Hindlimb muscle (tissue), 1 donor: Measurements from ENCODE around the gene MAGI3. TPM values are rescaled to one million over a fixed set of nuclear protein-coding genes. Genes with fewer than 3 reads are reported as not detected.
A peak's percentile ranks its signal among the peaks of the same experiment; 100 is the strongest.

Source experiments
- DNase-seq: peaks from one replicate; pipeline ENCODE4 v3.0.0-alpha.2; 2013
- polyA plus RNA-seq: library from polyadenylated mRNA; unstranded; fragments of 120-200 nt; gene quantifications from one replicate; pipeline ENCODE4 v1.2.1, GENCODE V29; 2013; ENCODE audit not compliant: insufficient read length

The MAGI3 gene
- polyA plus RNA-seq: 16.4 TPM

- peak; percentile 98 for DNase-seq
These were observed at the start of gene MAGI3 for GRCh38 chr1:113389953-113390834. MAGI3 (plus strand) TSS chr1:113390515; CDS start chr1:113391034, 519 bp downstream.

- no peak for DNase-seq
These were observed 36.7 kb upstream of the MAGI3 start for GRCh38 chr1:113353580-113353979.

GRCh38 chr1:113363935-113364334, 26.4 kb upstream of the MAGI3 start:
- DNase-seq: no peak

- DNase-seq: no peak
These were observed 21.3 kb upstream of the MAGI3 start for GRCh38 chr1:113369040-113369439.

- no peak for DNase-seq
These were observed 20.6 kb upstream of the MAGI3 start for GRCh38 chr1:113369699-113370098.

GRCh38 chr1:113370868-113371267, 19.4 kb upstream of the MAGI3 start:
- no peak for DNase-seq

- DNase-seq: no peak
These were observed 17.8 kb upstream of the MAGI3 start for GRCh38 chr1:113372546-113372945.

GRCh38 chr1:113373644-113374043, 16.7 kb upstream of the MAGI3 start:
- no peak for DNase-seq

GRCh38 chr1:113375878-113376277, 14.4 kb upstream of the MAGI3 start:
- no peak for DNase-seq

- no peak for DNase-seq
These were observed 10.2 kb upstream of the MAGI3 start for GRCh38 chr1:113380075-113380474.

- DNase-seq: no peak
These were observed 2.2 kb upstream of the MAGI3 start for GRCh38 chr1:113388017-113388620.

GRCh38 chr1:113388621-113389358, 1.5 kb upstream of the MAGI3 start:
- DNase-seq: no peak

GRCh38 chr1:113389359-113389952, 859 bp upstream of the MAGI3 start:
- no peak for DNase-seq

GRCh38 chr1:113390871-113391648, 745 bp downstream of the MAGI3 start:
- DNase-seq: no peak

- no peak for DNase-seq
These were observed 1.4 kb downstream of the MAGI3 start for GRCh38 chr1:113391649-113392271.

- DNase-seq: no peak
These were observed 2.3 kb downstream of the MAGI3 start for GRCh38 chr1:113392541-113393128.

- DNase-seq: no peak
These were observed 3.9 kb downstream of the MAGI3 start for GRCh38 chr1:113394043-113394862.

- DNase-seq: no peak
These were observed 4.5 kb downstream of the MAGI3 start for GRCh38 chr1:113394863-113395259.

GRCh38 chr1:113396102-113396501, 5.8 kb downstream of the MAGI3 start:
- DNase-seq: no peak

- no peak for DNase-seq
These were observed 6.3 kb downstream of the MAGI3 start for GRCh38 chr1:113396585-113396984.
